Osteocyte (in vitro differentiated cells): ENCODE measurements around the gene POU2AF3. TPM values are rescaled to one million over a fixed set of nuclear protein-coding genes. Genes with fewer than 3 reads are reported as not detected.
"Not testable (repeated sequence)": the region's sequence is repeated elsewhere in the genome, so short reads cannot be mapped to it uniquely, and the experiment has no call there.

ENCODE experiments used
- DNase-seq: peaks from one replicate; pipeline ENCODE4 v3.0.0; 2021; ENCODE audit warnings: mixed read lengths; ENCODE audit not compliant: unreplicated experiment; ENCODE audit errors: extremely low spot score
- H3K27ac Mint-ChIP-seq: one replicate; pipeline ENCODE4 v1.8.0; 2021; ENCODE audit warnings: mild to moderate bottlenecking, mixed read lengths; ENCODE audit not compliant: unreplicated experiment
- H3K27me3 Mint-ChIP-seq: one replicate; pipeline ENCODE4 v1.8.0; 2021; ENCODE audit warnings: mixed read lengths; ENCODE audit not compliant: unreplicated experiment
- H3K36me3 Mint-ChIP-seq: one replicate; pipeline ENCODE4 v1.8.0; 2021; ENCODE audit warnings: mixed read lengths; ENCODE audit not compliant: unreplicated experiment
- H3K4me1 Mint-ChIP-seq: one replicate; pipeline ENCODE4 v1.8.0; 2021; ENCODE audit warnings: mixed read lengths; ENCODE audit not compliant: unreplicated experiment
- H3K4me3 Mint-ChIP-seq: one replicate; pipeline ENCODE4 v1.8.0; 2021; ENCODE audit warnings: mild to moderate bottlenecking, moderate library complexity, mixed read lengths; ENCODE audit not compliant: unreplicated experiment
- H3K9me3 Mint-ChIP-seq: one replicate; pipeline ENCODE4 v1.8.0; 2021; ENCODE audit warnings: mixed read lengths; ENCODE audit not compliant: unreplicated experiment
- total RNA-seq: library from RNA; stranded (reverse); gene quantifications from 2 replicates; pipeline ENCODE4 v1.2.1, GENCODE V29; 2021
- TF ChIP-seq, protein P1 (sequence below): fragments of 200-600 bp; sonication (generic); IDR thresholded peaks from 2 replicates; pipeline ENCODE4 v1.5.0; 2021; ENCODE audit warnings: antibody characterized with exemption, mild to moderate bottlenecking, moderate library complexity

POU2AF3 gene
- total RNA-seq, 1 donor from 2014 or later, result not detected

- H3K4me3 Mint-ChIP-seq, result no peak overlapping the region
- no peak overlapping the region for H3K27ac Mint-ChIP-seq
- peaks cover 53% of the 10 kb centered on the region for H3K27me3 Mint-ChIP-seq
- H3K9me3 Mint-ChIP-seq, result no peaks in the 10 kb centered on the region
- no peaks in the 10 kb centered on the region for H3K36me3 Mint-ChIP-seq
- TF ChIP-seq, protein P1, sequence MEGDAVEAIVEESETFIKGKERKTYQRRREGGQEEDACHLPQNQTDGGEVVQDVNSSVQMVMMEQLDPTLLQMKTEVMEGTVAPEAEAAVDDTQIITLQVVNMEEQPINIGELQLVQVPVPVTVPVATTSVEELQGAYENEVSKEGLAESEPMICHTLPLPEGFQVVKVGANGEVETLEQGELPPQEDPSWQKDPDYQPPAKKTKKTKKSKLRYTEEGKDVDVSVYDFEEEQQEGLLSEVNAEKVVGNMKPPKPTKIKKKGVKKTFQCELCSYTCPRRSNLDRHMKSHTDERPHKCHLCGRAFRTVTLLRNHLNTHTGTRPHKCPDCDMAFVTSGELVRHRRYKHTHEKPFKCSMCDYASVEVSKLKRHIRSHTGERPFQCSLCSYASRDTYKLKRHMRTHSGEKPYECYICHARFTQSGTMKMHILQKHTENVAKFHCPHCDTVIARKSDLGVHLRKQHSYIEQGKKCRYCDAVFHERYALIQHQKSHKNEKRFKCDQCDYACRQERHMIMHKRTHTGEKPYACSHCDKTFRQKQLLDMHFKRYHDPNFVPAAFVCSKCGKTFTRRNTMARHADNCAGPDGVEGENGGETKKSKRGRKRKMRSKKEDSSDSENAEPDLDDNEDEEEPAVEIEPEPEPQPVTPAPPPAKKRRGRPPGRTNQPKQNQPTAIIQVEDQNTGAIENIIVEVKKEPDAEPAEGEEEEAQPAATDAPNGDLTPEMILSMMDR, result no peak
- no peak for DNase-seq
- H3K4me1 Mint-ChIP-seq, result no peaks in the 10 kb centered on the region
Measured at GRCh38 chr11:111259896-111260295, 38.5 kb upstream of the POU2AF3 start.

DNA sequence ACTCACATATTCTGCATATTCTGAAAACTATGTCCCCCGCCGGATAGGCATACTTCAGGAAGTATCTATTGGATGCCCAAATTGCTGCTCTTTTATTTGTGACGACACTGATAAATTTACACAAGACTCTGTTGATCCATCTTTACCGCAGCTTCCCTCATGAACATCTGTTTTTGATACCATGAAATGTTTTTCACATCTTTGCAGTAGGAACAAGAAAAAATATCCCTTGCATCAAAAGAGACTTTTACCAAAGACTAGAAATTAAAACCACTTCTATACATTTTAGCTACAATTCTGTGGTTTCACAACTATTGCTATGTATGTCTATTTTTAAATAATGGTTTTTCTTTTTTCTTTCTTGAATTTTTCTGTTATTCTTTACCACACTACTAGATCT lies 37.5 kb upstream of the POU2AF3 start:
- DNase-seq, result no peak
- H3K4me1 Mint-ChIP-seq, result no peaks in the 10 kb centered on the region
- TF ChIP-seq, protein P1, result no peak
- H3K27ac Mint-ChIP-seq, result no peak overlapping the region
- H3K27me3 Mint-ChIP-seq, result peaks cover 49% of the 10 kb centered on the region
- no peak overlapping the region for H3K4me3 Mint-ChIP-seq
- no peaks in the 10 kb centered on the region for H3K36me3 Mint-ChIP-seq
- no peaks in the 10 kb centered on the region for H3K9me3 Mint-ChIP-seq

DNA sequence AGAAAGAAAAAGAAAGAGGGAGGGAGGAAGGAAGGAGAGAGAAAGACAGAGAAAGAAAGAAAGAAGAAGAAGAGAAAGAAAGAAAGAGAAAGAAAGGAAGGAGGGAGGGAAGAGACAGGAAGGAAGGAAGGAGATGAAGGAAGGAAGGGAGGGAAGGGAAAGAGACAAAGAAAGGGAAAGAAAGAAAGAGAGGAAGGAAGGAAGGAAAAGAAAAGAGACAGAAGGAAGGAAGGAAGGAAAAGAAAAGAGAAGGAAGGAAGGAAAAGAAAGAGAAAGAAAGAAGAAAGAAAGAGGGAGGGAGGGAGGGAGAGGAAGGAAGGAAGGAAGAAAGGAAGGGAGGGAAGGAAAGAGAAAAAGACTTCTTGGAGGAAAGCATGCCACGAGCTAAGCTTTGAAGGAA lies 33.7 kb upstream of the POU2AF3 start:
- H3K4me1 Mint-ChIP-seq, result peaks cover 5% of the 10 kb centered on the region
- TF ChIP-seq, protein P1, result no peak
- H3K27ac Mint-ChIP-seq, result no peak overlapping the region
- peaks cover 56% of the 10 kb centered on the region for H3K27me3 Mint-ChIP-seq
- no peaks in the 10 kb centered on the region for H3K36me3 Mint-ChIP-seq
- H3K4me3 Mint-ChIP-seq, result no peak overlapping the region
- no peaks in the 10 kb centered on the region for H3K9me3 Mint-ChIP-seq
- no peak for DNase-seq

DNA sequence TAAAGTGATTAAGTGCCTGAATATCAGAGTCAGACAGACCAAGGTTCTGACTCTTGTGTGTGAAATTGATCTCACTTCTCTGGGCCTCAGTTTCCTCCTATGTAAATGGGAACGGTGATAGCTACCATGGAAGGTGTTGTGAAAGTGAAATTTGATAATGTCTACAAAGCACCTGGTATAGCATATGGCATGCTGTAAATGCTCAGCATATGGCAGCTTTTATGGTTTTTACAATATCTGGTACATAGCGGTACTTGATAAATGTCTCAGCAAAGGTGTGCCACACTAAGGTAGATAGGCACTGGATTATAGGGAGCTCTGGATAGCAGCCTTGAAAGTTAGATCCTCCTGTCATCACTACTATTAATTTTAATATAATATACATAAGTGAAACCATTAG lies 32.9 kb upstream of the POU2AF3 start:
- H3K27me3 Mint-ChIP-seq, result peaks cover 49% of the 10 kb centered on the region
- no peaks in the 10 kb centered on the region for H3K36me3 Mint-ChIP-seq
- TF ChIP-seq, protein P1, result no peak
- H3K4me1 Mint-ChIP-seq, result peaks cover 5% of the 10 kb centered on the region
- no peak for DNase-seq
- H3K4me3 Mint-ChIP-seq, result no peak overlapping the region
- no peaks in the 10 kb centered on the region for H3K9me3 Mint-ChIP-seq
- no peak overlapping the region for H3K27ac Mint-ChIP-seq

DNA sequence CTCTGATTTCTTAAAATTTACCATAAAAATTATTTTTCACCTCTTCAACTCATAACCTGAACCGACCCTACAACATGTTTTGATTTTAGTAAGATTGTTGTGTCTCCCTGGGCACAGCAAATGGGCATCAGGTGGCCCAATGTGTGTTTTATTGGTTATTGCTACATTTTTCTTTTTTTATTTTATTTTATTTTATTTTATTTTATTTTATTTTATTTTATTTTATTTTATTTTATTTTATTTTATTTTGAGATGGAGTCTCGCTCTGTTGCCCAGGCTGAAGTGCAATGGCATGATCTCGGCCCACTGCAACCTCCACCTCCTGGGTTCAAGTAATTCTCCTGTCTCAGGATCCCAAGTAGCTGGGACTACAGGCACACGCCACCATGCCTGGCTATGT lies 30.0 kb upstream of the POU2AF3 start:
- not testable (repeated sequence) for H3K4me3 Mint-ChIP-seq, DNase-seq, H3K4me1 Mint-ChIP-seq, H3K9me3 Mint-ChIP-seq, H3K36me3 Mint-ChIP-seq, H3K27ac Mint-ChIP-seq
- peaks cover 38% of the 10 kb centered on the region for H3K27me3 Mint-ChIP-seq
